ENCODE data around the gene LCOR. TPM values are rescaled to one million over a fixed set of nuclear protein-coding genes. Genes with fewer than 3 reads are reported as not detected.

LCOR gene
- total RNA-seq, 1 donor, result 58.7 TPM

DNA sequence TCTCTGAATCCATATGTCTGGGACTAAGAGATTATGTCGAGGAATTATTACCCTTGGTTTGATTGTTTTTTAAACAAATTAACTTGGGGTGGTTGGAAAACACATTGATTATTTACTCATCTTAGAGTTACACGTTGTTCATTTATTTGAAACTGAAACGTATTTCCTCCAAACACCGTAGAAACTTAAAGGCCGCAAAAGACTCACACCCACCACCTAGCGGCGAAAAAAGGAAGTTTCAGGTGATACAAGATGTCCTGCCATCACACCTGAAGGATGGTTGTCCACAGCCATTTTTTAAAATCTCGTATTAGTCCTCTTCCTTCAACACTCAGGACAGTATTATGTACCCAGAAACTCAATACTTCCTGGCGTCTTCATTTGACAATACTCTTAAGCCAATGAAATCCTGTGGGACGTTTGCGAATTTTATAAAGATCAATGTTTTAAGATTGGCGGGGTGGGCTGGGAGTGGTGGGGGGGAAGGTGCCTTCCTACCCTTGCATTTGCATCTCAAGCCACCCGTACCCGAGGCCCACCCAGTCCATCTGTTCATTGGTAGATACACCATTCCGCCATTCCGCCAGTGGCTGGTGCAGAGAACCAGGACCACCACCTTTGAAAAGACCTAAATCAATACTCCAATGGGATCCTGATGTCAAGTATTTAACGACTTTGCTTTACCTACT, 1.4 kb upstream of the LCOR start:
- peak; percentile 77 for DNase-seq (ENCODE audit: low read depth)
- no peak overlapping the region for H3K4me3 ChIP-seq (ENCODE audit: low read depth, low read length)
- TF ChIP-seq, protein P1, sequence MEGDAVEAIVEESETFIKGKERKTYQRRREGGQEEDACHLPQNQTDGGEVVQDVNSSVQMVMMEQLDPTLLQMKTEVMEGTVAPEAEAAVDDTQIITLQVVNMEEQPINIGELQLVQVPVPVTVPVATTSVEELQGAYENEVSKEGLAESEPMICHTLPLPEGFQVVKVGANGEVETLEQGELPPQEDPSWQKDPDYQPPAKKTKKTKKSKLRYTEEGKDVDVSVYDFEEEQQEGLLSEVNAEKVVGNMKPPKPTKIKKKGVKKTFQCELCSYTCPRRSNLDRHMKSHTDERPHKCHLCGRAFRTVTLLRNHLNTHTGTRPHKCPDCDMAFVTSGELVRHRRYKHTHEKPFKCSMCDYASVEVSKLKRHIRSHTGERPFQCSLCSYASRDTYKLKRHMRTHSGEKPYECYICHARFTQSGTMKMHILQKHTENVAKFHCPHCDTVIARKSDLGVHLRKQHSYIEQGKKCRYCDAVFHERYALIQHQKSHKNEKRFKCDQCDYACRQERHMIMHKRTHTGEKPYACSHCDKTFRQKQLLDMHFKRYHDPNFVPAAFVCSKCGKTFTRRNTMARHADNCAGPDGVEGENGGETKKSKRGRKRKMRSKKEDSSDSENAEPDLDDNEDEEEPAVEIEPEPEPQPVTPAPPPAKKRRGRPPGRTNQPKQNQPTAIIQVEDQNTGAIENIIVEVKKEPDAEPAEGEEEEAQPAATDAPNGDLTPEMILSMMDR (IDR thresholded peaks at IDR 0.05; ENCODE audit: insufficient read depth, low read depth, low read length), result peak; percentile 89

DNA sequence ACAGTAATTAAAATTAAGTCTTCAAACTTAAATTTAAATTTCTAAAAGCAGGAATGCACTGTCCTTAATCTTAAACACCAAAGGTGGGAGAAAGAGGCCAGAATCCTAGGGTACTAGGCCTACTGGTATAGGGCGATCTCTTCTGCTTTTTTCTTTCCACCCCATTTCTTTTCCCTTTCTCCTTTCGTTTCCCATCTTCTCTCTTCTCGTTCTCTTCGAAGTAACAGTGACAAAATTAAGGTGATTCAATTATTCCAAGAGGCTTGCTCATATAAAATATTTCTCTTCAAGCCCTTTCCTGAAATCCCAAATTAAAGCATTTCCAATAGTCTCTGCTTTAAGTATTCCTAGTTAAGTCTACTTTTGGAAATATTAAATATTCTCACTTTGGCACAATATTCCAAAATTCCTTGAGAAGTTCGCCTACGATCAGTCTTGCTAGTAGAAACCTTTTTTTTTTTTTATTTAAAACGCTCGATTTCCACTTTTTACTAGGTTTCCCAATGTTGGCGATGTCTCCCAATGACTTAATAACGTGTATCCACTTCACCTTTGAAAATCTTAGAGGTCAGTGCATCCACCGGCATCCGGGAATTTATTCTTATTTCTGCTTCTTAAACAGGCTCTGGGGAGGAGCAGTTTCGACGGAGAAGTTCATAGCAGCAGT, 765 bp upstream of the LCOR start:
- peak overlapping the region; percentile 83 for H3K4me3 ChIP-seq (ENCODE audit: low read depth, low read length)
- TF ChIP-seq, protein P1 (IDR thresholded peaks at IDR 0.05; ENCODE audit: insufficient read depth, low read depth, low read length), result no peak
- DNase-seq (ENCODE audit: low read depth), result no peak

DNA sequence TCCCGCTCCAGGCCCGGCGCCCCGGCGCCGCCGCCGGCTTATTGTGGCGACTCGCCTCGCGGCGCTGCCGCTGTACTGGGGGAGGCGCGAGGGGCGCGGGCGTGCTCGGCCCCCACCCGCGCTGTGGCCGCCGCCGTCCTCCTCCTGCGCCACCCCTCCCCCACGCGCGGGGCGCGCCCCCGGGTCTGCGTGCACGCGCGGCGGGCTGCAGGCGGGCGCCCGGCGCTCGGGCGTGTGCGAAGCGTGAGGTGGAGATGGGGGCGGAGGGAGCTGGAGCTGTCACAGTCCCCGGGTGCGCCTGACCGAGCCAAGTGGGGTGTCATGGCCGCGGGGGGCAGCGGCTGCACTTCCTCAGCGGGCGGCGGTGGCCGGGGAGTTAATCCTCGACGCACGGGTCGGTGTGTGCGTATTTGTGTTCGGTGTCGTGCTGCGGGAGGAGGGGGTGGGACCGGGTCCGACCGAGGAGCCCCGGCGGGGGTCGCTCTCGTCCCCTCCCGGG, 672 bp downstream of the LCOR start:
- H3K4me3 ChIP-seq (ENCODE audit: low read depth, low read length), result peak overlapping the region; percentile 83
- TF ChIP-seq, protein P1 (IDR thresholded peaks at IDR 0.05; ENCODE audit: insufficient read depth, low read depth, low read length), result no peak
- DNase-seq (ENCODE audit: low read depth), result peak; percentile 69

DNA sequence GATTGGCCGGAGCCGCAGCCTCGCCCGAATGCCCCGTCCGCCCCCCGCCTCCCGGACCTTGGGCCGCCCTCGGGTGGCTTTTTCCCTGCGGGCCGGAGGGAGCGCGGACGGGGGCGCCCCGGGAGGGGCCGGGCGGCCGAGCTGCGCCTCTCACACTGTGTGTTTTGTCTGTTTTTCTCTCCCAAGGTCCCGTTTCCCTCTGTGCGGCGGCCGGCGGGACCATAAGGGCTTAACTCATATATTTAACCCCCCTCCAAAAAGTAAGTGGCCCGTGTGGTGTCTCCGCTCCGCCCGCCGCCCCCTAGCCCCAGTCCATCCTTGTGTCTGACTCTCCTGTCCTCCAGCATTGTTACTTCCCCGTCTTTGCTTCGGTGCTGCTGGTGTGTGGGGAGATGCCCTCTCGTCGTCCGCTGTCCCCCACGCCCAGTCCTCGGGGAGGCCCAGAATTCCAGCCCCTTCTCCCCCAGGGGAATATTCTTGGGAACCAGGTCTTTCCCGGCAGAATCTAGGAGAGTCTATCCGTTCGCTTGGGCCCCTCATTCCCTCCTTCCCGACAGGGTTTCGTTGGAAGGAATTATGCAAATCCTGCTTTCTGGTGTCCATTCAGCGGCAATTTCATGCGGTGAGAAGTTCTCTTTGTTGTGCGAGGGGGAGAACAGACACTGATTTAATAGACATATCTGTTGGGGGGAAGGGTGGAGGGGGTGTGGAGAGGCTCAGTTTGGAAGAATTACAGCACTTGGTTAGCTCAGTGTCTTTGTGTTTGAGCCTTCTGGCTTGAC, 1.3 kb downstream of the LCOR start:
- peak; percentile 39 for DNase-seq (ENCODE audit: low read depth)

DNA sequence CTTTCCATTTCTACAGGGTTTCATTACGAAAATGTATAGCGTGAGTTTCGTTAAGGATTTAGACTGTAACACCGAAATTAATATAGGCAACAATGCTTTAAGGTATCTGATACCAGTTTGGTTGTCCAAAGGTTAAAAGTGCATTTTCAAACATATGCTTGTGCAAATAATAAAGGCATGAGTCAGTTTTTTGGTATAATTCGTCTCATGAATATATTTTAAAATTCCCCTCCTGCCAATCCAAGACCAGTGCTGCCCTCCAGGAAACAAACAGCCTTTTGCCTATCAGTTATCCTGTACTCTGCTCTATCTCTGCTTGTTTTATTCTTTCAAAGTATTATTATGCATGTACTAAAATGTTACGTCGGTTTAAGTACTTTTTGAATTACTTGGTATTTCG, 2.0 kb downstream of the LCOR start:
- peak overlapping the region; percentile 83 for H3K4me3 ChIP-seq (ENCODE audit: low read depth, low read length)
- DNase-seq (ENCODE audit: low read depth), result no peak
- TF ChIP-seq, protein P1 (IDR thresholded peaks at IDR 0.05; ENCODE audit: insufficient read depth, low read depth, low read length), result no peak

More for the DNA sequence above, 1.3 kb downstream of the LCOR start:
- peak overlapping the region; percentile 83 for H3K4me3 ChIP-seq (ENCODE audit: low read depth, low read length)
- TF ChIP-seq, protein P1 (IDR thresholded peaks at IDR 0.05; ENCODE audit: insufficient read depth, low read depth, low read length), result no peak

DNA sequence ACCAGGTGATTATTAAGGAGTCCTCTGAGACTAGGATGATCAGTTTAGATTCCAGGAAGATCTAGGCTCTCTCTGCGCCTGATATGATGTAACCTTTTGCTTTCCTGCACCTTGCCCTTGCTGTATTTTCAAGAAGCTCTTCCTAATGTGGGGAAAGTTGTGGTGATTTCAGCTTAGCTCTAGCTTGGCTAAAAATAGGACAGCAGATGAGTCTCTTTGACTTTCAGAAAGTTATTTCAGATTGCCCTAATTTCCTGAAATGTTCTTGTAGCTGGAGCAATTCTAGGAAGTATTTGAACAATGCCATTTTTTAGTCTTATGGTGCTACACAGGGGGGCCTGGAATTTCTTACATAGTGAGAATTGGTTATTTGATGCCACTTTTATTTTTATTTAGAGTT, 3.8 kb downstream of the LCOR start:
- DNase-seq (ENCODE audit: low read depth), result peak; percentile 20
- TF ChIP-seq, protein P1 (IDR thresholded peaks at IDR 0.05; ENCODE audit: insufficient read depth, low read depth, low read length), result no peak
- H3K4me3 ChIP-seq (ENCODE audit: low read depth, low read length), result no peak overlapping the region

Measured in fibroblast of villous mesenchyme (primary cell).